Karpas-422 (cell line): ENCODE data around the gene MCRIP1. TPM values are rescaled to one million over a fixed set of nuclear protein-coding genes. Genes with fewer than 3 reads are reported as not detected.

Experiments
- DNase-seq: peaks from one replicate; pipeline ENCODE4 v3.0.0-alpha.2; 2015
- H2AFZ ChIP-seq: fragments of 200-600 bp; sonication (generic); 2 replicates; pipeline ENCODE4 v1.6.1; 2014; ENCODE audit warnings: antibody characterized with exemption, low read length, mixed read lengths
- H3K27ac ChIP-seq: fragments of 200-600 bp; sonication (generic); 2 replicates; pipeline ENCODE4 v1.5.1; 2014; ENCODE audit warnings: mild to moderate bottlenecking, low read length, moderate library complexity
- H3K27me3 ChIP-seq: fragments of 200-600 bp; sonication (generic); 2 replicates; pipeline ENCODE4 v1.6.1; 2014; ENCODE audit warnings: low read length, mixed read lengths
- H3K36me3 ChIP-seq: fragments of 200-600 bp; sonication (generic); 2 replicates; pipeline ENCODE4 v1.6.1; 2014; ENCODE audit warnings: low read length, mixed read lengths; ENCODE audit not compliant: insufficient read depth
- H3K4me1 ChIP-seq: fragments of 200-600 bp; sonication (generic); 2 replicates; pipeline ENCODE4 v1.6.1; 2014; ENCODE audit warnings: mild to moderate bottlenecking, low read length, mixed read lengths
- H3K4me2 ChIP-seq: fragments of 200-600 bp; sonication (generic); 2 replicates; pipeline ENCODE4 v1.6.1; 2014; ENCODE audit warnings: low read length, low read depth, mild to moderate bottlenecking; ENCODE audit not compliant: poor library complexity, severe bottlenecking
- H3K4me3 ChIP-seq: fragments of 200-600 bp; sonication (generic); 2 replicates; pipeline ENCODE4 v1.5.1; 2014; ENCODE audit warnings: mild to moderate bottlenecking, antibody characterized with exemption, low read length, mixed read lengths
- H3K79me2 ChIP-seq: fragments of 200-600 bp; sonication (generic); 2 replicates; pipeline ENCODE4 v1.6.1; 2014; ENCODE audit warnings: mild to moderate bottlenecking, low read length, mixed read lengths
- H3K9ac ChIP-seq: fragments of 200-600 bp; sonication (generic); 2 replicates; pipeline ENCODE4 v1.6.0; 2014; ENCODE audit warnings: low read length
- H3K9me2 ChIP-seq: fragments of 200-600 bp; sonication (generic), shearing (Covaris generic); replicated peaks from 2 replicates; pipeline ENCODE4 v1.6.0; 2014; ENCODE audit warnings: mild to moderate bottlenecking, low read length, moderate library complexity; ENCODE audit not compliant: insufficient read depth
- H3K9me3 ChIP-seq: fragments of 300-700, 200-600 bp; sonication (generic); 2 replicates; pipeline ENCODE4 v1.6.1; 2014; ENCODE audit warnings: low read length, mixed read lengths
- H4K20me1 ChIP-seq: fragments of 200-600 bp; sonication (generic); 2 replicates; pipeline ENCODE4 v1.6.1; 2014; ENCODE audit warnings: mild to moderate bottlenecking, antibody characterized with exemption, low read length, low read depth; ENCODE audit not compliant: insufficient read depth
- total RNA-seq: library from RNA; depleted of rRNA; stranded (reverse); fragments of >200 nt; shearing (Covaris generic); gene quantifications from 2 replicates; pipeline ENCODE4 v1.2.3, GENCODE V29; 2014; ENCODE audit warnings: low replicate concordance

Gene MCRIP1
- total RNA-seq, 1 experiment from 2014 or later: 55.9 TPM

DNA sequence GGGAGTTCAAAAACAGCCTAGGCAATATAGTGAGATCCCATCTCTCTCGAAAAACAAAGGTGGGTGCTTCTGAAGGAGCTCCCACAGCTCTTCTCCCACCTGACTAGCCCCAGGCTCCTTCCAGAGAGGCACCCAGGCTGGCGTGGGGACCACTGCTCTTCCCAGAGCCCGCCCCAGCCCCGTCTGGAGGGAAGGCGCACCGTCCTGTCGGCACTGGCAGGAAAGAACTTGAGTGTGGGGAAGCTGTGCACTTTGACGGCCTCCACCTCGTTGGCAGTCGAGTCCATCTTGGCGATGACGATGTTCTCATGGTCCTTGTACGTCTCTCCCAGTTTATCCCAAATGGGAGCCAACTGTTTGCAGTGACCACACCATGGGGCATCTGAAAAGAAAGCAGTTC, 12.3 kb upstream of the MCRIP1 start:
- H3K4me1 ChIP-seq: no peaks in the 10 kb centered on the region
- H3K9ac ChIP-seq: no peak overlapping the region
- no peak overlapping the region for H3K27ac ChIP-seq
- H3K4me2 ChIP-seq: no peak overlapping the region
- no peaks in the 10 kb centered on the region for H3K27me3 ChIP-seq
- peaks cover 10% of the 10 kb centered on the region; the same call in 1 of the 2 replicates for H3K36me3 ChIP-seq
- H3K9me2 ChIP-seq: no peaks in the 10 kb centered on the region
- no peak overlapping the region for H2AFZ ChIP-seq
- H4K20me1 ChIP-seq: no peaks in the 10 kb centered on the region
- no peaks in the 10 kb centered on the region for H3K9me3 ChIP-seq
- no peaks in the 10 kb centered on the region for H3K79me2 ChIP-seq
- no peak for DNase-seq
- H3K4me3 ChIP-seq: no peak overlapping the region

DNA sequence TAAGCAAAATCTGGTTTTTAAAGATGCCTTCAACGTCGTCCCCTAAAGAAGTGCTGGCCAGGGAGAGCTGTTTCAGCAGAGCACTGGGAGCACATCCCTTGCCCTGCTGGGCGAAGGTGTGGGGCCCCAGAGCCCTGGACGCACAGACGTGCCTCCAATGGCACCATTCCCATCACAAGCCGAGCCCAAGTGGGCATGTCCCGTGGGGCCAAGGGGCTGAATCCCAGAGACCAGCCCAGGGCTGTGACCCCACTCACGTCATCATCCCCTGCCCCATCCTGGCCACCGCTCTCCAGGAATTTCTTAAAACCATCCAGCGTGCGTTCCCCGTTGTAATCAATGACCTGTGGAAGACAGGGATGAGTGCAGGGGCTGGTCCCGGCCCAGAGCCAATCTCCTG, 11.8 kb upstream of the MCRIP1 start:
- no peak for DNase-seq
- Histone ChIP-seq H3K9ac (no peak overlapping the region), H3K36me3 (peaks cover 10% of the 10 kb centered on the region; the same call in 1 of the 2 replicates), H3K9me3 (no peaks in the 10 kb centered on the region), H2AFZ (no peak overlapping the region), H3K4me1 (no peaks in the 10 kb centered on the region), H3K79me2 (no peaks in the 10 kb centered on the region), H3K27me3 (no peaks in the 10 kb centered on the region), H3K4me3 (no peak overlapping the region), H4K20me1 (no peaks in the 10 kb centered on the region), H3K27ac (no peak overlapping the region), H3K4me2 (no peak overlapping the region), H3K9me2 (no peaks in the 10 kb centered on the region)

DNA sequence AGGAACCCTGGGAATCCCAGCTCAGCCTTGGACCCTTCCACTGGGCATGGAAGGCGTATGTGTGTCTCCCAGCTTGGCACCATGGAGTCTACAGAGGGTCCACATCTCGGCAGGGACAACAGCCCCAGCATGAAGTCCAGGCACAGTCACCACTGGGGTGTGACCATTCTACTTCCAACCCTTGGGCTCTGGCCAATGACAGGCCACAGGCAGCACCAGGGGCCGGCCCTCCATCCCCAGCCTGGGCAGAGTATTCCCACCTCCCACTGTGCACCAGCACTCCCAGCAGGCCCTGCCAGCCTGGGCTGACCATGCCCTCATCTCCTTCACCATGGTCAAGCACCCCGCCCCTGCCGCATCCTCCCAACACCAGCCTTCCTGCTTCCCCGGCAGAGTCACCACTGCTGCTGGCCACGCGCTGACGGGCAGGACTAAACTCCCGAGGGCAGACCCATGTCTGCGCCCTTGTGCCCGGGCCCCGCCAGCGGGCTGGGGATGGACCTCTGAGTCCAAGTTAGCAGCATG, 11.3 kb upstream of the MCRIP1 start:
- no peaks in the 10 kb centered on the region for H4K20me1 ChIP-seq
- no peak overlapping the region for H3K4me2 ChIP-seq
- DNase-seq: no peak
- H3K9ac ChIP-seq: no peak overlapping the region
- H3K36me3 ChIP-seq: peaks cover 10% of the 10 kb centered on the region; the same call in 1 of the 2 replicates
- no peaks in the 10 kb centered on the region for H3K79me2 ChIP-seq
- H3K9me3 ChIP-seq: no peaks in the 10 kb centered on the region
- H3K27me3 ChIP-seq: no peaks in the 10 kb centered on the region
- H2AFZ ChIP-seq: no peak overlapping the region
- H3K9me2 ChIP-seq: no peaks in the 10 kb centered on the region
- no peak overlapping the region for H3K4me3 ChIP-seq
- H3K4me1 ChIP-seq: peaks cover 2% of the 10 kb centered on the region
- H3K27ac ChIP-seq: no peak overlapping the region

DNA sequence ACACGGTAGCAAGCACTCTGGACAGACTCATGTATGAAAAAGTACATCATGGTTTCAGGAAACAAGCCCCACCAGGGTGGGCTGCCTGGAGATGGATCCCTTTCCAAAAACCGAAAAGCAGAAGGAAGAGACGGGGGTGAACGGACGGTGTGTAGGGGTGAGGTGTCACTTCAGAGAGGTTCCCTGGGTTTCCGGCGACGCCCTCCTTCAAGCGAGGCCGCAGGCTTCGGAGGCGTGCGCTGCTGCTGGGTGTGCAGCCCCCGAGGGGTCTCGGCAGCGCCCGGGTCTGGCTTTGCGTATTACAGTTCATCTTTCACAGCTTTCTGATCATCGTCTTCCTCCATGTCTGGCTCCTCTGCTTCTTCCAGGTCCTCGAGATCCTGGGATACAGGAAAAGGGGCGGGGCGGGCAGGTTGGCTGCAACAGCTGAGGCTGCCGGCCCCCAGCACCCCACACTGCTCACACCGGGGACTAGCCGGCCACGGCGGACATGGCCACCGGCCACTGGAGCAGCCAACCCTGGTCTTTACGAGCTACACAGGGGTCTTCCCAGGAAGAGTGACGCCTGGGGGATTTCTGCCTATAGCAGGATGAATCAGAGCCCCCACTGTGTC, 10.7 kb upstream of the MCRIP1 start:
- no peaks in the 10 kb centered on the region for H4K20me1 ChIP-seq
- H3K36me3 ChIP-seq: peaks cover 10% of the 10 kb centered on the region; the same call in 1 of the 2 replicates
- no peaks in the 10 kb centered on the region for H3K27me3 ChIP-seq
- H3K9ac ChIP-seq: no peak overlapping the region
- H3K27ac ChIP-seq: no peak overlapping the region
- no peak overlapping the region for H2AFZ ChIP-seq
- no peaks in the 10 kb centered on the region for H3K9me3 ChIP-seq
- no peak overlapping the region for H3K4me3 ChIP-seq
- no peak for DNase-seq
- H3K4me2 ChIP-seq: no peak overlapping the region
- peaks cover 5% of the 10 kb centered on the region for H3K4me1 ChIP-seq
- H3K9me2 ChIP-seq: no peaks in the 10 kb centered on the region
- H3K79me2 ChIP-seq: no peaks in the 10 kb centered on the region

DNA sequence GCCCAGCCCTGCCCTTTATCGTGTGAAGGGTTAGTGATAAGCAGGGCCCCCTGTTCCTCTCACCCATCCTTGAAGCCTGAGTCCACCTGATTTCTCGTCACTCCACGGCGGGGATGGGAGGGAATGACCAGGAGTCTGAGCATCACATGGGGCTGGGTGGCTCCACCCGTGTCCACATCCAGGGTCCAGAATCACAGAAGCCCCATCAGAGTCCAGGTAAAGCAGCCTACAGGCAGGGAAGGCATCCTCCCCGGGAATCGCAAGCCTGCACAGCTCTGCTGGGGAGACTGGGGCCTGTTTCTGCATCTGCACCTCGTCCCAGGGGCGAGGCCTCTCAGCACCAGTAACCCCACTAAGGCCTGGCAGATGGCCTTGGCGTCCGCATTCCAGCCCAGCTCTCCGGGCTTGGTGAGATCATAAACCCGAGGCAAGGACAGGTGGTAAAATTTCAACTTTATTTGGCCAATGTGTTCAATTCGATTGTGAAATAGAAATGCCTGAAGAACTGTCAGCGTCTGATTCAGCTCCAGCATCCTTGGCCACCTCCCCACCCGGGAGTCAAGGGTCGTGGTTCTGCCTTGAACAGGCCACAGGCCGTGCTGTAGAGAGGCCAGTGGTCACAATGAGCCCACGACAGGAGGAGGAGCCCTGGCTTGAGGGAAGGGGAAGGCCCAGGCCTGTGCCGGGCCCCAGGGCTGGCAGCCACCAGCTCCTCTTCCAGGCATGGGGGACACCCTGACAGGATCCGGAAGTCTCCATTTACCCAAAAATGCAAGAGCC, 9.8 kb upstream of the MCRIP1 start:
- peaks cover 5% of the 10 kb centered on the region for H3K4me1 ChIP-seq

DNA sequence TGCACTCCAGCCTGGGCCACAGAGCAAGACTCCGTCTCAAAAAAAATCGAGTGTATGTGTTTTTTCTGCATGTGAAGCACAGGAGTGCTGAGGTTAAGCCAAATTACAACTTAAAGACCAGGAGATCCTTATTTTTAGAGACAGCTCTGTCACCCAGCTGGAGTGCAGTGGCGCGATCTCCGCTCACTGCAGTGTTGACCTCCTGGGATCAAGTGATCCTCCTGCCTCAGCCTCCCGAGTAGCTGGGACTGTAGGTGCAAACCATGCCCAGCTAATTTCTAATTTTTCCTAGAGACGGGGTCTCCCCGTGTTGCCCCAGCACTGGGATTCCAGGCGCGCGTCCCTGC, 9.3 kb upstream of the MCRIP1 start:
- Histone ChIP-seq H3K9me3 (no peaks in the 10 kb centered on the region), H3K9ac (no peak overlapping the region), H3K27ac (no peak overlapping the region), H3K79me2 (no peaks in the 10 kb centered on the region), H2AFZ (no peak overlapping the region), H3K27me3 (no peaks in the 10 kb centered on the region), H3K4me2 (no peak overlapping the region), H3K9me2 (no peaks in the 10 kb centered on the region), H3K4me3 (no peak overlapping the region), H4K20me1 (no peaks in the 10 kb centered on the region), H3K4me1 (peaks cover 5% of the 10 kb centered on the region), H3K36me3 (peaks cover 10% of the 10 kb centered on the region; the same call in 1 of the 2 replicates)
- DNase-seq: no peak

More for the DNA sequence above, 9.8 kb upstream of the MCRIP1 start:
- Histone ChIP-seq H3K4me2 (no peak overlapping the region), H3K27ac (no peak overlapping the region), H3K9me3 (no peaks in the 10 kb centered on the region), H4K20me1 (no peaks in the 10 kb centered on the region), H3K9me2 (no peaks in the 10 kb centered on the region), H2AFZ (no peak overlapping the region), H3K36me3 (peaks cover 10% of the 10 kb centered on the region; the same call in 1 of the 2 replicates), H3K9ac (no peak overlapping the region), H3K79me2 (no peaks in the 10 kb centered on the region), H3K4me3 (no peak overlapping the region), H3K27me3 (no peaks in the 10 kb centered on the region)
- DNase-seq: no peak

DNA sequence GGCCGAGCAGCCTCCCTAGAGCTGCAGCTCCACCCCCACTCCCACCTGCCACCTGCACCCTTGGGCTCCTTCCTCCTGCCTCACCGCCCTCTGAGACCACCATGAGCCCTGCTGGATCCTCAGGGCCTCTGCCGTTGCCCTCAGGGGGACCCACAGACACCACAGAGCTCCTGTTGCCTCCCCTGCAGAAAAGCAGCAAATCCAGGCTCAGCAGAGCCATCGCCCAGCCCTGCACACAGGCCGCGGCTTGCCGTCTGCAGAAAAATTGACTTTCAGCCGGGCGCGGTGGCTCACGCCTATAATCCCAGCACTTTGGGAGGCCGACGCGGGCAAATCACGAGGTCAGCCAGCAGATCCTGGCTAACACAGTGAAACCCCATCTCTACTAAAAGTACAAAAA, 8.8 kb upstream of the MCRIP1 start:
- no peaks in the 10 kb centered on the region for H3K9me2 ChIP-seq
- H4K20me1 ChIP-seq: no peaks in the 10 kb centered on the region
- H3K9ac ChIP-seq: no peak overlapping the region
- H2AFZ ChIP-seq: no peak overlapping the region
- H3K4me1 ChIP-seq: peaks cover 5% of the 10 kb centered on the region
- no peak overlapping the region for H3K4me2 ChIP-seq
- no peak for DNase-seq
- no peak overlapping the region for H3K27ac ChIP-seq
- no peak overlapping the region for H3K4me3 ChIP-seq
- no peaks in the 10 kb centered on the region for H3K9me3 ChIP-seq
- H3K36me3 ChIP-seq: peaks cover 10% of the 10 kb centered on the region; the same call in 1 of the 2 replicates
- no peaks in the 10 kb centered on the region for H3K27me3 ChIP-seq
- no peaks in the 10 kb centered on the region for H3K79me2 ChIP-seq
